ENCODE results near the gene VPREB1.

GRCh38 chr22:22239311-22239939 lies 5.2 kb upstream of the VPREB1 start:
- TF ChIP-seq CTCF (IDR thresholded peaks at IDR 0.05): no peak
- TF ChIP-seq POLR2A (IDR thresholded peaks at IDR 0.05; ENCODE audit: low read depth): no peak
- no peak for TF ChIP-seq POLR2AphosphoS5 (IDR thresholded peaks at IDR 0.05)
- TF ChIP-seq EP300 (IDR thresholded peaks at IDR 0.05): no peak
